SKM-1 treated with dmso at 0.1 percent for 144 hours (cell line): ENCODE results near the gene IFT80.
"Not testable (repeated sequence)": the region's sequence is repeated elsewhere in the genome, so short reads cannot be mapped to it uniquely, and the experiment has no call there.

Experiments
- DNase-seq: peaks from one replicate; lab custom pipeline; 2025; ENCODE audit not compliant: unreplicated experiment; lab: John Stamatoyannopoulos, UW

The IFT80 gene

DNA sequence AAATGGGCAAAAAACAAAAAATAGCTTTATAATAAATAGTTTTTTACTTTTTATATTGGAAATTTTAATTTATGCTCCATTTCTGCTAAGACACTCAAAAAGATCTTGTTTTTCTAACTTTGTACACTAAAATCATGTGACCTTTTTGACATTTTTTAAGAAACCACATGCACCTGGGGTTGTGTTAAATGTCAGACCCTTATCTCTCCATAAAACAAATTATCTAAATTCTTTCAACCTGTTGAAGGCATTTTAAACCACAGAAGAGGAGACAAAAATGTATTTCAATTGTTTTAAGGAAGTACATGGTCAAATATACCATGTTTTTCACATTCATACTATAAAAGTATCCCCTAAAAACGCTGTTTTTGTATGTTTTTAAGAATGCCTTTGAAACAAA, 29.2 kb downstream of the IFT80 start:
- no peak for DNase-seq

DNA sequence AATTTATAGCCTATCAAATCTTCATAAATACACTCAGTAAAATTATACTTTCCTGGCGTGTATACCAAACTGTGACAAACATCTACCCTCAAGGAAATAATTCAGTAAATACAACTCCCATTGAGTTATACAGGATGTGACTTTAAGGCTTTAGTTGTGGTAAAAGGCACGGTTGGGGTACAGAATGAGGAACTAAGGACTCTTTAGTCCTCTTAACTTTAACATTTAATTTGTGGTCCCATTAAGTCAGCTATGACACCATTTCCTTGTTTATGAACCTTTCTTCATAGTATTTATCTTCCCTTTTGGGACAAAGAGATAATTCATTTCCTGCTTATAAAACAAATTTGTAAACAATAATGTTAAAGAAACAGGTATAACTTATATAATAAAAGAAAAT, 30.2 kb downstream of the IFT80 start:
- peak; percentile 75 for DNase-seq

DNA sequence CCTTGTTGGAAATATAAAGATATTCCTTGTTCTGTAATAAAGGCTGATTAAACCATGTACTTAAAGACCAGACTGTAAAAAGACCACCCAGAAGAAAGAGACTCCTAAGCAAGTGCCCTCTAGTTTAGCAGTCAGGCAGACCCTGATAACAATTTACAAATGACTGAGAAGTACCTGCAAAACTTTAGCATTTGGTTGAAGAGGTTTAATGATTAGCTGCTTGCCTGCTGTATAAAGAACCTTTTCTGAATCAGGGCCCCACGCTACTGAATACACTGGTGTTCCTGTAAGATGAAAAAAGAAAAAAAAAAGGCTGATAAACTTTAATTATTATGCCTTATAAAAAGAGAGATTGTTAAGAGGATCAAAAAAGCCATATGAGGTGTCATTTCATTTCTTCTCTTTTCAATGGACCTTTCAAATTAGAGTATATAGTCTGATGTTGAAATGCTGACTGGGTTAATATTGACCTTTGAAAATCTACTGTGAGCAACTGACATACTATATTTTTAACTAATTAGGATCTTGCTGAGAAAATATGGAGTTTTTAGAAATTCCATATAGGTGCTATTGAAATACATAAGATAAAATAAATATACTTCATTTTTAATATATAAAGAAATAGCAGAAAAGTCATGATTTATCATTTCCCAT, 33.0 kb downstream of the IFT80 start:
- DNase-seq: no peak

DNA sequence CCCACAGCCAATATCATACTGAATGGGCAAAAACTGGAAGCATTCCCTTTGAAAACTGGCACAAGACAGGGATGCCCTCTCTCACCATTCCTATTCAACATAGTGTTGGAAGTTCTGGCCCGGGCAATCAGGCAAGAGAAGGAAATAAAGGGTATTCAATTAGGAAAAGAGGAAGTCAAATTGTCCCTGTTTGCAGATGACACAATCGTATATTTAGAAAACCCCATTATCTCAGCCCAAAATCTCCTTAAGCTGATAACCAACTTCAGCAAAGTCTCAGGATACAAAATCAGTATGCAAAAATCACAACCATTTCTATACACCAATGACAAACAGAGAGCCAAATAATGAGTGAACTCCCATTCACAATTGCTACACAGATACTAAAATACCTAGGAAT, 36.1 kb downstream of the IFT80 start:
- DNase-seq: not testable (repeated sequence)

DNA sequence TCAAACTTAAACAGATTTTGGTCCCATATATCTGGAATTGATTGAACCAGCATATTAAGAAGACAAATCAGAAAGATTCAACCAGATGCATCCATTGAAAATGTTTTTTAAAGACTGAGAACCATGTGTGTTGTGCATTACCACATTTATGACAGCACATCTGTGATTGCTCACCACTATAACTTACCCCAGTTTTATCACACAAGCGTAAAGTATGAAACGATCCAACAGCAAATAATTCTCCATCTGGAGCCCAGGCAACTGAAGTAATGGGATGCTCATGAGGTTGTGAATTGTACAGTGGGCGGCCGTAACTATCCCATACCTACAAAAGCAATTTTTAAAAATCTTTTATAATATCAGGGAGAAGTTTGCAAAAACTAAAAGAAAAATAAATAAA, 43.2 kb downstream of the IFT80 start:
- no peak for DNase-seq

DNA sequence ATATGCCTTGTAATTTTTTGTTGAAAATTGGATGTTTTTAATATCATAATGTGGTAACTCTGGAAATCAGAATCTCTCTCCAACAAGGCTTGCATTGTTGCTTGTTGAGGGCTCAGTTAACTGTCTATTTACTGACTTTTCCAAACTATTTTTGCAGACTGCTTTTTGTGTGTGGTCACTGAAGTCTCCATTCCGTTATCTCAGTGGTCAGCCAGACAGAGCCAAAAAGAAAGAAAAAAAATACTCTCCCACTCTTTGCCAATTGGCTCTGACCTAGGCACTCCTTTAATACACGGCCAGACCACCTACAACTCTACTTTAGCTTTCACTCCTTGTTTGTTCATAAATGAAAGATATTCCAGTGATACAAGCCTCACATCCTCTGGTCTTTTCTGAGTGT, 52.5 kb downstream of the IFT80 start:
- DNase-seq: no peak

DNA sequence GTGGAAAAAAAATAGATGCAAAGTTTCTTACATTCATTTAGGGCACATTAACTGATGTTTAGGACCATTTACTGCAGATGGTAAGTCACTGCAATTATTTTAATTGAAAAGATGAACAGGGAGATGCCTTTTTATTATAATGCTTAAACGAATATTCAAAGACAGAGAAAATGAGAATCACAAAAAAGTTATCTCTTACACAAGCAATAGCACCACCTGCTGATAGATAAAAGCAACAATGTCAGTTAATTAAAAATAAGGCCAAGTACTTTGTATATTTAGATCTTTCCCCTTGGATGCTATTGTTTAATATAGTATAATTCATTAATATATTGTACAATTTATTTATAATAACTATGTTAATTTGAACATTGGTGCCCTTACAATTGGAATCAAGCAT, 55.9 kb downstream of the IFT80 start:
- peak; percentile 7 for DNase-seq

DNA sequence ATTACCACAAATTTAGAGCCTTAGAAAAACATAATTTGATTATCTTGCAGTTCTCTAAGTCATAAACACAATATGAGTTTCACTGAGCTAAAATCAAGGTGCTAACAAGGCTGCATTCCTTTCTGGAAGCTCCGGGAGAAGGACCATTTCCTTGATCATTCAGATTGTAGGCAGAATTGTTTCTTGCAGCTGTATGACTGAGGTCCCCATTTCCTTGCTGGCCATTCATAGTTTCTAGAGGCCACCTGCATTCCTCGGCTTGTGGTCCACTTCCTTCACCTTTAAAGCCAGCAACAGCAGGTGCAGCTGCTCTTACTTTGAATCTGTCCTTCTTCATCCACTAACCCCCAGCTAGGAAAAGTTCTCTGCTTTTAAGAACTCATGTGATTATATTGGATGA, 58.7 kb downstream of the IFT80 start:
- no peak for DNase-seq

DNA sequence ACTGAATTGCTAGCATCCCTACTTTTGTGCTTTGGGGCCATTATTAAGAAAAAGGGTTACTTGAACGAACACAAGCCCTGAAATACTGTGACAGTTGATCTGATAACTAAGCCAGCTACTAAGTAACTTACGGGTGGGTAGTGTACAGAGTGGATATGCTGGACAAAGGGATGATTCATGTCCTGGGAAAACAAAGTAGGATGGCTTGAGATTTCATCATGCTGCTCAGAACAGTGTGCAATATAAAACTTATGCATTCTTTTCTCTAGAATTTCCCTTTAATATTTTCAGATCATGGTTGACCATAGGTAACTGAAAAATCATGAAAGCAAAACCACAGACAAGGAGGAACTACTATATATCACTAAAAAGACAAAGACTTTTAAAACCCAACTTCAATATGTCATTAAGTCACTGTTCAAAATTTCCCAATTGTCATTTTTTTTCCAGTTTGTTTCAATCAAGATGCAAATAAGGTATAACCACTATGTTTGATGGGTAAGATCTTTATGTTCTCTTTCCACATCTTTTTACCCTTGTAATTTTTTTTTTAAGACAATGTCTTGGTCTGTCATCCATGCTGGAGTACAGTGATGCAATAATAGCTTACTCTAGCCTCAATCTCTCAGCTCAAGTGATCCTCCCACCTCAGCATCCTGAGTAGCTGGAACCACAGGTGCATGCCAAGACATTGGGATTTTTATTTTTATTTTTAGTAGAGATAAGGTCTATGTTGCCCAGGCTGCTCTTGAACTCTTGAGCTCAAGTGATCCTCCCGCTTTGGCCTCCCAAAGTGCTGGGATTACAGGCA, 67.7 kb downstream of the IFT80 start:
- no peak for DNase-seq

DNA sequence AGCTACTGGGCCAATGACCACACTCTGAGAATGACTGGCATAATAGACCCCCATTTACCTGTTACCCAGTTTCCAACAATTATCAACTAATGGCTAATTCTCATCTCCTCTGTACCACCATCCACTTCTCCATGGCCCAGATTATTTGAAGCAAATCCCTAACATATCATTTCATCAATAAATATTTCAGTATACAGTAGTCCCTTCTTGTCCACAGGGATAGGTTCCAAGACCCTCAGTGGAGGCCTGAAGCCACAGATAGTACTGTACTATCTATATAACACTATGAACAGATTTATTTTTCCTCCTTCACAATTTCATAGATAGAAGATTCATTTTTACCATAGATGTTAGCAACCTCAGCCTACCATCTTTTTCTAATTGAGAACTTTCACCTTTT, 68.3 kb downstream of the IFT80 start:
- no peak for DNase-seq

DNA sequence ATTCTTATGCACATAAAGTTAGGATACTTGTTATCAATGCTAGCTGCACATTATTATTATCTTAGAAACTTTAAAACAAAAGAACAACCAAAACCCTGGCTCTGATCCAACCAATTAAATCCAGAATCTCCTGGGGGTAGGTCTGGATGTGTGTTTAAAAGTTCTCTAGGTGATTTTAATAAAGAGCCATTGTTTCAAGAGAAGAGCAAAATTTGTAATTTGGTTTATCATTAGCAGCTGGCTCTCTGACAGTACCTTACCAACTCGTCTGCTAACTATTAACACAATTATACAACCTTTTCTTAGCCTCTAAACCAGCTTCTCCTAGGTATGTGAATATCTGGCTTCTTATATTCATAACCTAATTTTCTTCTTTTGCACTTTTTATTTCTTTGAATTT, 68.9 kb downstream of the IFT80 start:
- DNase-seq: no peak

DNA sequence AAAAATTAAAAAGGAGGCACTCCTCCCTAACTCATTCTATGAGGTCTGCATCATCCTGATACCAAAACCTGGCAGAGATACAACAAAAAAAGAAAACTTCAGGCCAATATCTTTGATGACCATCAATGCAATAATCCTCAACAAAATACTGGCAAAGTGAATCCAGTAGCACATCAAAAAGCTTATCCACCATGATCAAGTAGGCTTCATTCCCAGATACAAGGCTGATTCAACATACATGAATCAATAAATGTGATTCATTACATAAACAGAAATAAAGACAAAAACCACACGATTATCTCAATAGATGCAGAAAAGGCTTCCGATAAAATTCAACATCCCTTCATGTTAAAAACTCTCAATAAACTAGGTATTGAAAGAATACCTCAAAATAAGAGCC, 72.7 kb downstream of the IFT80 start:
- not testable (repeated sequence) for DNase-seq

DNA sequence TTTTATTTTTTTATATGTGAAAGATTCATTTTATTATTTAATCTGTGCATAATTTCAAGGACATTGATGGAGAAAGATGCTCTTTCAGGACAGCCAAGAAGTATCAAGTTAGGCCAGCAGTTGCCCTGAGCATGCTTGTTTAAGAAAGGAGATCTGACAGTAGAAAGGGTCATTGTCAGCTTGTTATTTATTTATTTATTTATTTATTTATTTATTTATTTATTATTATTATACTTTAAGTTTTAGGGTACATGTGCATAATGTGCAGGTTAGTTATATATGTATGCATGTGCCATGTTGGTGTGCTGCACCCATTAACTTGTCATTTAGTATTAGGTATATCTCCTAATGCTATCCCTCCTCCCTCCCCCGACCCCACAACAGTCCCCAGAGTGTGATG, 77.2 kb downstream of the IFT80 start:
- DNase-seq: not testable (repeated sequence)

DNA sequence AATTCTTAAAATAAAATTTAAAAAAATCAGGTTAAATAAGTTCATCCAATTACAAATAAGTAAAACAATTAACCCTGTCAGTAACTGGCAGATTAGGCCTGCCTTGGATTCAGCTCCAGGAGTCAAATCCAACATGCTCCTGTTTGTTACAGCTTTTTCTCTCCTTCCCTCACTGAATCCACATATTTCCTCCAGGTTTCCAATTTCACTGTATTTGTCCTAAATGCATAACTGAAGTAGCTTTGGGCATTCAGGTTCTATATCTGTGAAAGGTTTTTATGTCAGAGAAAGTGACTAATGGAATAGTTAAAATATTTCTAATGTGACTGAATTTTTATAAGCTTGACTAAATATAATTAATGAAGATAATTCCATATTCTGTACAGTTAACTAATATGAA, 79.7 kb downstream of the IFT80 start:
- DNase-seq: no peak

DNA sequence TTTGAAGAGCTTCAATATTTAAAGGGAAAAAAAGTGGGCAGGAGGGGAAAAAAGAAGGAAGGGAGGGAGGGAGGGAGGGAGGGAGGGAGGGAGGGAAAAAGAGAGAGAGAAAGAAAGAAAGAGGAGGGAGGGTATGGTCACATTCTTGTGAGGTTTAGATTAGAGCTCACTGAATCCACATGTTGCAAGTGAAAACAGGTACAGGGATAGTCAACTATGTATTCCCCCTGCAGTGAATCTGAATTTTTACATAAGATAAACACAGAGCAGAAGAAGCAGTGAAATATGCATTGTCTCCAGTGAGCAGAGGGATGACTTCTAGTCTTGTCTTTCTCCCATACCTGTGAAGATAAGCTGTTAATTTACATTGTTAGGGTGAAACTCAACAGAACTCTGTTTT, 84.0 kb downstream of the IFT80 start:
- DNase-seq: no peak

DNA sequence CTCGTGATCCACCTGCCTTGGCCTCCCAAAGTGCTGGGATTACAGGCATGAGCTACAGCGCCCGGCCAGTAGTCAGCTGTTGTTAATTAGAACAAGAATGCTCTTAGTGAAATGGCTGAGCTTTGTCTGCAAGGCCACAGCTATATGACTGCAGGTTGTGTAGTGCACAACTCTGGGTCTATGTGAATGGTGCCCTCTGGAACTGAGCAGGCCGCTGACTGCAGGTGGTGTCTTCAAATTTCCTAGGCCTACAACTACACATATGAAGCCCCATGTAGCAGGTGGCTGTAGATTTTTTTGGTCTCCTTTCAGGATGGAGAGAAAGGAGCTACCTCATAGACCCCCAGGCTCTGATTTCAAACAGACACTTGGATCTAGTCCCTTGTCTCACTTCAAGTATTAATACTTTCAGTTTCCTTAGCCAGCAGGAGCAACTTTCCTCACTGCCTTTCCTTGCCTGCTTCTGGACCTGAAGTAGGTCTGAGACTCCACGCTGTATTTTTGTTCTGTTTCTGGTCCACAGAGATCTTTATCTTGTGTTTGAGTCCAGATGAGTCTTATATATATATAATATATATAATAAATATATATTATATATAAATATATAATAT, 86.9 kb downstream of the IFT80 start:
- DNase-seq: peak; percentile 30

DNA sequence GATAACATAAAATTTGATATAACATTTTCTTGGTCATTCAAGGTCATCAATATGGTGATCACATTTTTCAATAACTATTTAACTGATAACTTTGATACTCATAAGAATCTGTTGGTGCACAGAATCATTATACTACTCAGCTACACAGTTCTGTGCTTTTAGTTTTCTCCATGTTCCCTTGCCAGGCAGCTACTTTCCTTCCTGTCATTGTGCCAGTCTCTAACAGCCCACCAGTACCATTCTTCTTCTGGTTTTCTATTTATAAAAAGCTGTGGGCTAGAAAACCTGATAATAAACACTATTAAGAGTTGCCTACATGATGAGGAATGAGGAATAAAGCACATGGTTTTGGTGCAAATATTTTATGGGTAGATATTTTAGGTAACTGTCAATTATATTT, 96.2 kb downstream of the IFT80 start:
- no peak for DNase-seq

DNA sequence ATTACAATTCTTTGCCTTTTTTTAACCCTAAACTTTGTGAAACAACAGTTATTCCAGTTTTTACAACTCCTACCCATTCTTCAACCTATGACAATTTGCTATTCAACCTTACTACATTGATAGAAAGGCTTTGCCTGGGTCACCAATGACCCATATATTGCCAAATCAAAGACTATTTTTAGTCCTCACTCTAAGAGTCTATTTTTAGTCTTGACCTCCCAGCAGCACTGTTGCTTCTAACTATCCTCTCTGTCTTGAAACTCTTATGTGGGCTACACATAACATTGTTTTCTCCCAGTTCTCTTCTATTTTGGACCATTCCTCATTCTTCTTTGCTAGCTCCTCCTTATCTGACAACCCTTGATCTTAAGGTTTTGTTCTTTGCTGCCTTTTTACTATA, 102.4 kb downstream of the IFT80 start:
- no peak for DNase-seq

DNA sequence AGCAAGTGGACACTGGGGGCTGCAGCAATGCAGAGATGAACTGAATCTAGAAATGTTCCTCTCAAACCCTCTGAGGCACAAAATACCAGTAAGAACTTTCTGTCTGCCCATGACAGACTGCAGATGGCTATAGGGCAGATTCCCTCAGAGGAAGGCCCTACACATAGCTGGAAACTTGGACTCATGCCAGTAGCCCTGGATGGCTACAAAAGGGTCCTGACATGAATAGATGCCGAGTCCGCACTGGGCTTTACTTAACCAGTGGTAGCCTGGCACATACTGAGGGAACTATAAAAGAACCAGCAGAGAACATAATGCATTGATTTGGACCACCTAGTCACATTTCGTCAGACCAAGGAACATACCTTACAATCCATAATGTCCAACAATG, 107.1 kb downstream of the IFT80 start:
- no peak for DNase-seq

DNA sequence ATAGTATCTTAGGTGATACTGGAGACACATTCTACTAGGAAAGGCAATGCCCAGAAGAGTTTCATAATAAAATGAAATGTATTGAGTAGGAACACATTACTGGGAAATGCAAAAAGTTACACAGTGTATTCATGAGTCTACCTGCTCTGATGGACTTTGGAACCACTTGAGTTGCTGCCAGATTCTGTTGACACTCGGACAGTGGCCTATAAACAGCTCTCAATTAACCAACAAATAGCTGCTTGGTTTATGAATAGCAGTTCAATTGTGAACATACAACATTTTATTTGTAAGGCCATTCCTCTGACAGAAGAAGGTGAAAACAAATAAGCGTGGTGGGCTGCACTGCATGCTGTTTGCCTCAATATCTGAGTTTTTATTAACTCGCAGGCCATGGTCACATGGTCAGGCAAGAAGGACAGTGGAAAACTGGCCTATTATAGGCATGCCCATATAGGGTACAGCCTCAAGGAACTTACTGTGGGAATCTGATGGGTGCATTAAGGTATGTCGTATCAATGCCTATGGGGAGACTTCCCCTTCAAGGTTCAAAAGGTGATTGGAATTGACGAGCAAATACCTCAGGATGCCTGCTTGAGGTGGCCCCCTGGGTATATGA, 107.6 kb downstream of the IFT80 start:
- DNase-seq: no peak

DNA sequence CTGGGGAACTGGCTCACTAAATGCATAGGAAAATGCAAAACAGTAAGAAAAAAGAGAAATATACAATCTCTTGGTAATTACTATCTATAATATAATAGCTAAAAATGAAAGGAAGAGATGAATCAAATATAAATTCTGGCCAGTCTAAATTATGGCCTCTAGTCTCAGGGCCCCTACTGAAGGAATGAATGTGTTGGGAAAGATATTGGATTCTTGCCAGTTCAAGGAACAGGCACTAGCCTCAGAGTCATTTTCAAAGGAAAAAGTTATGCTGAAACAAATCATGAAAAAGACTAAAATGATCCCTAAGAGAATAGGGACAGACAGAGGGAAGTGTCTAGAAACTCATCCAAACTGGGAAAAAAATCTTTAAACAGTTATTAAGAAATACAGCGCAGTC, 111.4 kb downstream of the IFT80 start:
- no peak for DNase-seq

DNA sequence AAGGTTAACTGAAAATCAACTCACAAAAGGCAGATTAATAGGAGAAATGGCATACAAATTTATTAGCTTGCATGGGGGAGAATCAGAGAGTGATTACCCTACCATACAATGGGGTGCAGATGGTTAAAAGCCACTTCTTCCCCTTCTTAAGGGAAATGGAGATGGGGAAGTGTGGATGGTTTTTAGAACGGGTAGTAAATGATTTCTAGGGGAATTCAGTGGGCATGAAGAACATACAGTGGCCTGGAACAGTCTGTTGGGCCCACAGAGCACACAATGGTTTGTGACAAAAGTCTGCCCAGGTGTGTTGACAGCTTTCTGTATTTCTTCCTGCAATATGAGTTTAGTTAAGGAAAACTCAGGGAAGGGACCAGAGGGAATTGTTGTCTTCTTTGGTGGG, 112.8 kb downstream of the IFT80 start:
- no peak for DNase-seq
